Smooth muscle cell (in vitro differentiated cells): ENCODE data around the gene CCBE1. TPM values are rescaled to one million over a fixed set of nuclear protein-coding genes. Genes with fewer than 3 reads are reported as not detected.

Experiments used
- DNase-seq: peaks from one replicate; lab custom pipeline; 2025; ENCODE audit not compliant: unreplicated experiment; lab: John Stamatoyannopoulos, UW
- H2AFZ ChIP-seq: fragments of 200-600 bp; sonication (generic); 2 replicates; pipeline ENCODE4 v1.6.0; 2016; ENCODE audit warnings: antibody characterized with exemption, low read depth, mild to moderate bottlenecking
- H3F3A ChIP-seq: fragments of 200-600 bp; sonication (generic); 2 replicates; pipeline ENCODE4 v1.6.0; 2017; ENCODE audit warnings: antibody characterized with exemption, low read depth
- H3K27ac ChIP-seq: fragments of 200-600 bp; sonication (generic); 2 replicates; pipeline ENCODE4 v1.5.1; 2016; ENCODE audit warnings: low read depth, mild to moderate bottlenecking
- H3K27me3 ChIP-seq: fragments of 200-600 bp; sonication (generic); 2 replicates; pipeline ENCODE4 v1.6.1; 2016; ENCODE audit warnings: low read depth, mild to moderate bottlenecking
- H3K36me3 ChIP-seq: fragments of 200-600 bp; sonication (generic); 2 replicates; pipeline ENCODE4 v1.5.1; 2016; ENCODE audit warnings: low read depth
- H3K4me1 ChIP-seq: fragments of 200-600 bp; sonication (generic); 2 replicates; pipeline ENCODE4 v1.5.1; 2016; ENCODE audit warnings: low read depth
- H3K4me2 ChIP-seq: fragments of 200-600 bp; sonication (generic); 2 replicates; pipeline ENCODE4 v1.6.0; 2016; ENCODE audit warnings: mild to moderate bottlenecking
- H3K4me3 ChIP-seq: fragments of 200-600 bp; sonication (generic); 2 replicates; pipeline ENCODE4 v1.5.1; 2016; ENCODE audit warnings: mild to moderate bottlenecking
- H3K79me2 ChIP-seq: fragments of 200-600 bp; sonication (generic); 2 replicates; pipeline ENCODE4 v1.6.0; 2016; ENCODE audit warnings: low read depth, mild to moderate bottlenecking
- H3K9ac ChIP-seq: fragments of 200-600 bp; sonication (generic); 2 replicates; pipeline ENCODE4 v1.6.0; 2016; ENCODE audit warnings: low read depth
- H3K9me3 ChIP-seq: fragments of 200-600 bp; sonication (generic); replicated peaks from 2 replicates; pipeline ENCODE4 v1.5.1; 2016; ENCODE audit warnings: low read depth
- H4K20me1 ChIP-seq: fragments of 200-600 bp; sonication (generic); 2 replicates; pipeline ENCODE4 v1.6.0; 2016; ENCODE audit warnings: low read depth
- WGBS: methylation state at CpG from one replicate; pipeline ENCODE4 v1.1.7; 2016; ENCODE audit warnings: low lambda C conversion rate; 5-methylcytosine and 5-hydroxymethylcytosine counted together
- polyA plus RNA-seq: library from polyadenylated mRNA; unstranded; fragments of >200 nt; fragmentation: Nextera tagmentation; extraction: Ambion mirVana; gene quantifications from 2 replicates; pipeline ENCODE4 v1.2.1, GENCODE V29; 2016
- total RNA-seq: library from RNA; depleted of rRNA; stranded (reverse); fragments of >200 nt; gene quantifications from 2 replicates; pipeline ENCODE4 v1.2.3, GENCODE V29; 2014
- TF ChIP-seq, protein P1 (sequence below): fragments of 200-600 bp; sonication (generic); IDR thresholded peaks from 2 replicates; pipeline ENCODE4 v1.5.1; 2017; ENCODE audit warnings: borderline replicate concordance, mild to moderate bottlenecking, antibody characterized with exemption; ENCODE audit not compliant: insufficient read depth, poor library complexity, severe bottlenecking

Gene CCBE1
- total and polyA plus RNA-seq, 2 experiments from 2014 or later, result 3.1 TPM; not detected in 1

DNA sequence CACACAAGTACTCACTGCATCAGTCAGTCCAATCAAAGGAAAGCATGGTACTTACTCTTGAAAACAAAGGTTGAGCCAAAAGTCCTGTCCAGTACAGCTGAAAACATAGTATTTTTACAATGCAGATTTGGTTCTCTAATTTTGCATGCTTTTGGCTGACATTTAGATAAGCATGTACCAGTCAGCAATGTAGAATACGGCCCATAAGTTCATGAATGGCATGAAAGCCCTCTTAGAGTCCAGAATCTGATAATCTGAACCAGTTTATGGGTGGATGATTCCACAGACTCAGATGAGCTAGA lies 90.2 kb downstream of the CCBE1 start:
- no peak for DNase-seq
- whole genome bisulfite sequencing, result 82% methylated on average over 1 of the region's 1 CpG
- Histone ChIP-seq H3K27me3 (peaks cover 62% of the 10 kb centered on the region), H2AFZ (no peak overlapping the region), H3K36me3 (no peaks in the 10 kb centered on the region), H3K4me3 (no peak overlapping the region), H3K4me2 (peak overlapping the region; percentile 9), H3K27ac (no peak overlapping the region), H3K9me3 (no peaks in the 10 kb centered on the region), H4K20me1 (no peaks in the 10 kb centered on the region), H3K9ac (no peak overlapping the region), H3K4me1 (no peaks in the 10 kb centered on the region), H3F3A (no peaks in the 10 kb centered on the region), H3K79me2 (no peaks in the 10 kb centered on the region)
- TF ChIP-seq, protein P1, sequence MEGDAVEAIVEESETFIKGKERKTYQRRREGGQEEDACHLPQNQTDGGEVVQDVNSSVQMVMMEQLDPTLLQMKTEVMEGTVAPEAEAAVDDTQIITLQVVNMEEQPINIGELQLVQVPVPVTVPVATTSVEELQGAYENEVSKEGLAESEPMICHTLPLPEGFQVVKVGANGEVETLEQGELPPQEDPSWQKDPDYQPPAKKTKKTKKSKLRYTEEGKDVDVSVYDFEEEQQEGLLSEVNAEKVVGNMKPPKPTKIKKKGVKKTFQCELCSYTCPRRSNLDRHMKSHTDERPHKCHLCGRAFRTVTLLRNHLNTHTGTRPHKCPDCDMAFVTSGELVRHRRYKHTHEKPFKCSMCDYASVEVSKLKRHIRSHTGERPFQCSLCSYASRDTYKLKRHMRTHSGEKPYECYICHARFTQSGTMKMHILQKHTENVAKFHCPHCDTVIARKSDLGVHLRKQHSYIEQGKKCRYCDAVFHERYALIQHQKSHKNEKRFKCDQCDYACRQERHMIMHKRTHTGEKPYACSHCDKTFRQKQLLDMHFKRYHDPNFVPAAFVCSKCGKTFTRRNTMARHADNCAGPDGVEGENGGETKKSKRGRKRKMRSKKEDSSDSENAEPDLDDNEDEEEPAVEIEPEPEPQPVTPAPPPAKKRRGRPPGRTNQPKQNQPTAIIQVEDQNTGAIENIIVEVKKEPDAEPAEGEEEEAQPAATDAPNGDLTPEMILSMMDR, result no peak

- Histone ChIP-seq H3K27ac (no peak overlapping the region), H3K4me3 (no peak overlapping the region), H3K4me1 (no peaks in the 10 kb centered on the region), H2AFZ (no peak overlapping the region), H3K9me3 (no peaks in the 10 kb centered on the region), H3F3A (no peaks in the 10 kb centered on the region), H4K20me1 (no peaks in the 10 kb centered on the region), H3K36me3 (no peaks in the 10 kb centered on the region), H3K4me2 (peak overlapping the region; percentile 31), H3K9ac (no peak overlapping the region), H3K27me3 (peaks cover 66% of the 10 kb centered on the region), H3K79me2 (no peaks in the 10 kb centered on the region)
- TF ChIP-seq, protein P1, result no peak
- DNase-seq, result no peak
- WGBS, result 35% methylated on average over 13 of the region's 13 CpGs
These were observed 90.8 kb downstream of the CCBE1 start for GRCh38 chr18:59606193-59607077.

DNA sequence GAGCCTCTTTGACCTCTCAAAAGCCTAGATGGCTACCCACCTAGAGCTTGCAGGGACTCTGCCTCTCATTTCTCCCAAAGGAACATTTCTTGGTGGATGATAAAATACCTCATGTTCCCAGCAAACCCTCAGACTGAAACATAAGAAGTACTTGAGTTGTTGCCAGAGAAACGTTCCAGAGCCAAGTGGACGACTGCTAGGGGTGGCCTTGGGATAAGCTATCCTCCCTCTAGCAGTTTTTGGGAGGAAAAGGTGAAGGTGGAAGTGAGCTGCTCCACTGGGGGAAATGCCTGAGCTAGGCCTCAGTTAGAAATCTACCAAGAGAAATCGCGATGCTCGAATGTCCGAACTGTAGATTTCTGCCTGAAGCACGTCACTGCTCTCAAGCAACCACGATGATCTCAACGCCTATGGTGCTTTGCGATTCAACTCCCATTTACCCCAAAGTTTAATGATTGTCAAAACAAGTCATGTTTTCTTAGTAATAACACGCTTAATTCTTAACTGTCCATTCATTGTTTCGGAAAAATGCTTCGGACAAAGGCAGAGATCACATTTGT lies 91.5 kb downstream of the CCBE1 start:
- H3K27ac ChIP-seq, result no peak overlapping the region
- WGBS, result 87% methylated on average over 13 of the region's 13 CpGs

More for the DNA sequence above, 91.5 kb downstream of the CCBE1 start:
- Histone ChIP-seq H2AFZ (no peak overlapping the region), H3K4me3 (no peak overlapping the region), H3K36me3 (no peaks in the 10 kb centered on the region), H3K79me2 (no peaks in the 10 kb centered on the region), H4K20me1 (no peaks in the 10 kb centered on the region), H3F3A (no peaks in the 10 kb centered on the region), H3K4me1 (no peaks in the 10 kb centered on the region), H3K4me2 (peak overlapping the region; percentile 31), H3K9me3 (no peaks in the 10 kb centered on the region), H3K27me3 (peaks cover 60% of the 10 kb centered on the region), H3K9ac (no peak overlapping the region)
- no peak for DNase-seq
- TF ChIP-seq, protein P1, result no peak
